ENCODE measurements around the gene CALML3. TPM values are rescaled to one million over a fixed set of nuclear protein-coding genes. Genes with fewer than 3 reads are reported as not detected.

CALML3 gene
- total RNA-seq, 4 donors from 2014 or later, result 0.24 TPM; not detected in 3

- no peak overlapping the region for H3K4me3 ChIP-seq (replicated peaks in 1 of 3)
- intact Hi-C loops (cut with DNase I), result no loop called here
- no peaks in the 10 kb centered on the region for H3K9me3 ChIP-seq
- 97 to 98% methylated on average over 11 of the region's 11 CpGs for WGBS, 2 donors
- no peak overlapping the region for H3K27ac ChIP-seq
- TF ChIP-seq POLR2A (IDR thresholded peaks at IDR 0.05) (no peak), CTCF (IDR thresholded peaks at IDR 0.05) (no peak)
- no peak for DNase-seq
- H3K36me3 ChIP-seq, result no peaks in the 10 kb centered on the region
- peaks cover 9 to 26% of the 10 kb centered on the region in 2 donors for H3K4me1 ChIP-seq
- H3K27me3 ChIP-seq, result no peaks in the 10 kb centered on the region
Observed at GRCh38 chr10:5509691-5510090, 15.1 kb upstream of the CALML3 start.

GRCh38 chr10:5510281-5511072, 14.3 kb upstream of the CALML3 start:
- no peak for DNase-seq
- Histone ChIP-seq H3K4me1 (peaks cover 9 to 24% of the 10 kb centered on the region in 2 donors), H3K4me3 (replicated peaks in 1 of 3) (no peak overlapping the region), H3K27me3 (no peaks in the 10 kb centered on the region), H3K9me3 (no peaks in the 10 kb centered on the region), H3K27ac (no peak overlapping the region), H3K36me3 (no peaks in the 10 kb centered on the region)
- intact Hi-C loops (cut with DNase I), result no loop called here
- no peak for TF ChIP-seq POLR2A (IDR thresholded peaks at IDR 0.05)
- TF ChIP-seq CTCF (IDR thresholded peaks at IDR 0.05), result no peak
- WGBS, 2 donors, result 72 to 75% methylated on average over 16 of the region's 16 CpGs

- Histone ChIP-seq H3K4me1 (peaks cover 9 to 19% of the 10 kb centered on the region in 2 donors), H3K36me3 (no peaks in the 10 kb centered on the region), H3K27ac (no peak overlapping the region), H3K9me3 (no peaks in the 10 kb centered on the region), H3K4me3 (replicated peaks in 1 of 3) (no peak overlapping the region), H3K27me3 (no peaks in the 10 kb centered on the region)
- WGBS, 2 donors, result 93 to 96% methylated on average over 28 to 32 of the region's 32 CpGs
- no peak for DNase-seq
- intact Hi-C loops (cut with DNase I), result no loop called here
- TF ChIP-seq POLR2A (IDR thresholded peaks at IDR 0.05), result no peak
- no peak for TF ChIP-seq CTCF (IDR thresholded peaks at IDR 0.05)
Observed at GRCh38 chr10:5511231-5511884, 13.4 kb upstream of the CALML3 start.

GRCh38 chr10:5511885-5512280, 12.9 kb upstream of the CALML3 start:
- peaks cover 9 to 14% of the 10 kb centered on the region in 2 donors for H3K4me1 ChIP-seq
- intact Hi-C loops (cut with DNase I), result no loop called here
- no peak for DNase-seq
- H3K36me3 ChIP-seq, result no peaks in the 10 kb centered on the region
- no peak overlapping the region for H3K4me3 ChIP-seq (replicated peaks in 1 of 3)
- TF ChIP-seq POLR2A (IDR thresholded peaks at IDR 0.05) (no peak), CTCF (IDR thresholded peaks at IDR 0.05) (no peak)
- whole genome bisulfite sequencing, 2 donors, result 91 to 93% methylated on average over 17 of the region's 17 CpGs
- no peaks in the 10 kb centered on the region for H3K27me3 ChIP-seq
- H3K27ac ChIP-seq, result no peak overlapping the region
- H3K9me3 ChIP-seq, result no peaks in the 10 kb centered on the region

GRCh38 chr10:5512331-5512730, 12.4 kb upstream of the CALML3 start:
- WGBS, 2 donors, result 94 to 95% methylated on average over 25 of the region's 25 CpGs
- TF ChIP-seq POLR2A (IDR thresholded peaks at IDR 0.05) (no peak), CTCF (IDR thresholded peaks at IDR 0.05) (no peak)
- no peak for DNase-seq
- Histone ChIP-seq H3K4me3 (replicated peaks in 1 of 3) (no peak overlapping the region), H3K9me3 (no peaks in the 10 kb centered on the region), H3K27me3 (no peaks in the 10 kb centered on the region), H3K27ac (no peak overlapping the region), H3K4me1 (peaks cover 5 to 10% of the 10 kb centered on the region in 2 donors), H3K36me3 (no peaks in the 10 kb centered on the region)
- intact Hi-C loops (cut with DNase I), result no loop called here
